ENCODE results near the gene DCLK3.
A peak's percentile ranks its signal among the peaks of the same experiment; 100 is the strongest.

The DCLK3 gene, protein sequence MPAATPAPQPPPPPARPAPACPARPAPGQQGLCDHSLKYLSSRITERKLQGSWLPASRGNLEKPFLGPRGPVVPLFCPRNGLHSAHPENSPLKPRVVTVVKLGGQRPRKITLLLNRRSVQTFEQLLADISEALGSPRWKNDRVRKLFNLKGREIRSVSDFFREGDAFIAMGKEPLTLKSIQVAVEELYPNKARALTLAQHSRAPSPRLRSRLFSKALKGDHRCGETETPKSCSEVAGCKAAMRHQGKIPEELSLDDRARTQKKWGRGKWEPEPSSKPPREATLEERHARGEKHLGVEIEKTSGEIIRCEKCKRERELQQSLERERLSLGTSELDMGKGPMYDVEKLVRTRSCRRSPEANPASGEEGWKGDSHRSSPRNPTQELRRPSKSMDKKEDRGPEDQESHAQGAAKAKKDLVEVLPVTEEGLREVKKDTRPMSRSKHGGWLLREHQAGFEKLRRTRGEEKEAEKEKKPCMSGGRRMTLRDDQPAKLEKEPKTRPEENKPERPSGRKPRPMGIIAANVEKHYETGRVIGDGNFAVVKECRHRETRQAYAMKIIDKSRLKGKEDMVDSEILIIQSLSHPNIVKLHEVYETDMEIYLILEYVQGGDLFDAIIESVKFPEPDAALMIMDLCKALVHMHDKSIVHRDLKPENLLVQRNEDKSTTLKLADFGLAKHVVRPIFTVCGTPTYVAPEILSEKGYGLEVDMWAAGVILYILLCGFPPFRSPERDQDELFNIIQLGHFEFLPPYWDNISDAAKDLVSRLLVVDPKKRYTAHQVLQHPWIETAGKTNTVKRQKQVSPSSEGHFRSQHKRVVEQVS

DNA sequence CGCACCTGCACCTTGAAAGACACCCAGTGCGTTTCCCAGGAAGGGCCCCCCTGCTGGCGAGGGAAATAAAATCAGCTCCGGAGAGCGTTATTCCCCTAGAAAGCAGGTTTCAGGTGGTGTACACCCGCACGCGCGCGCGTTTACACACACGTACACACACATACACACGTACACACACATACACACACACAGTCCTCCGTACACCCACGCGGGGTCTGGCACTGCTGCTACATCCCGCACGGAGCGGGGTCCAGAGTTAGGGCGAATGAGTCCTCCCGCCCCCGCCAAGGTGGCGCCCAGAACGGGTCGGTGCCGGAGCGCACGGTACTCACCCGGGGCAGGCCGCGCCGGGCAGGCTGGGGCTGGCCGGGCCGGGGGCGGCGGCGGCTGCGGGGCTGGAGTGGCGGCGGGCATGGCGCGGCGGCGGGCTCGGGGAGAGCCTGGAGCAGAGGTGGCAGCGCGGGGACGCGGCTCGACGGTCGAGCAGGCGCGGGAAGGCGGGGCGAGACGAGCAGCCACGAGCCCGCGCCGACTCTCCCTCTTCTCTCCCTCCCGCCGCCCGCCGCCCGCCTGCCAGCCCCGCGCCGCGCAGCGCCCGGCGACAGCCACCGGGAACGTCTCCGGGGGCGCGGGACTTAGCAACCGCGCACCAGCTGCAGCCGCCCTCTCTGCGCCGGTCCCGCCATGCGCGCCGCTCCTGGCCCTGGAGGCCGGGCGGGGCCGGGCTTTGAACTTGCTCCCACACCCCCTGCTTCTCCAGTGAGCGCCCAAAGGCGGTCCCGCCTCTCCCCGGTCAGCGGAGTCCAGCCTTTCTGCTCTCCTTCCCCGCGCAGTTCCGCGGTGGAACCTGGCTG is at the start of gene DCLK3:
TSS of gene DCLK3 (minus strand) at position 704 of the 854 bp plus-strand sequence. CDS start at position 414, 290 bp downstream.
- no peak for DNase-seq

DNA sequence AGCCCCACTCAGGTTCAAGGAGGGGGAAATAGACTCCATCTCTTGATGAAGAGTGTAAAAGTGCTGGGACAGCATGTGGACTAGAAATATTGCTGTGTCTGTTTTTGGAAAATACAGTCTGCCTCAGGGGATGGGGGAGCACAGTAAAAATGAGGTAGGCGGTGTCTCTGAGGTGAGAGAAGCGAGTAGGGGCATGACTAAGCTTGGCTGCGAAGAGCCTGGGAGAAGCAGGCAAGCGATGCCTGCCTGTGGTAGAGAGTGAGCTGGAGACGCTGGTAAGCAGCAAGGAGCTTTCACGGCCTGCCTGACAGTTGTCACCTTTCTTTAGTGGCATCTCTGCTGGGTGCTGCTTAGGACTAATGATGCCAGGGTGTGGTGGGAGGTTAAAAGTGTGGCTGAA is 49.0 kb upstream of the DCLK3 start:
- DNase-seq = no peak

DNA sequence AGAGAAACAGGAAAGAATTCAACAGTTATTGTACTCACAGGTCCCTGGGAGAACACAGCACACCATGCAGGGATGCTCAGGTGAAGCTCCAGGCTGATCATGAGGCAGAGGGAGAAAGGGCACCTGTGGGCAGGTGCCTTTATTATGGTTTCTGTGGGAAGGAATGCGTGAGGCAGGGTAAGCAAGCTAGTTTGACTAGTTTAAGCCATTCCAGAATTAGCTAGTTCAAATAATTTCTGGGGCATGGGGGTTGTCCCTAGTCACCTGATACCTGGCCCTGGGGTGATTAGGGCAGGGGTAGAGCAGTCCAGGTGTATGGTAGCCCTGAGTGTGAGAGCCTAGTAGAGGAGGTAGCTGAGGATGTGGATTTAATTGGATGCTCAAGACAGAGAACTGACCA is 47.9 kb upstream of the DCLK3 start:
- DNase-seq = no peak

DNA sequence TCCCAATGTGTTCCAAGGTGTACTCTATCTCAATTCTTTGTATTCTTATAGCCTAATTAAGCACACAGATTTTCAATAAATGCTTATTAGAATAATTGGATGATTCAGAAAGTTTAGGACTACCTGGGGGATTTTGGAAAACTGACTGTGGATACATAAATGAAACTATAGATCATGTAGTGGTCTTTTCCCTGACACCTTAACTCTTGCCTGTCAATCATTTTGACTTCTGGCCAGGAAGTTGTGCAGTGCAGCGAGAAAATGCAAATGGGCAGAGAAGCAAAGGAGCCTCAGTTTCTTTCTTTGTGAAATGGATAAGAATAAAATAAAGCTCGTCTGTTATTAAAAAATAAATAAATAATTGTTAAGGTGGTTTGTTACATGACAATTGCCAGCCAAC is 47.4 kb upstream of the DCLK3 start:
- DNase-seq = no peak

DNA sequence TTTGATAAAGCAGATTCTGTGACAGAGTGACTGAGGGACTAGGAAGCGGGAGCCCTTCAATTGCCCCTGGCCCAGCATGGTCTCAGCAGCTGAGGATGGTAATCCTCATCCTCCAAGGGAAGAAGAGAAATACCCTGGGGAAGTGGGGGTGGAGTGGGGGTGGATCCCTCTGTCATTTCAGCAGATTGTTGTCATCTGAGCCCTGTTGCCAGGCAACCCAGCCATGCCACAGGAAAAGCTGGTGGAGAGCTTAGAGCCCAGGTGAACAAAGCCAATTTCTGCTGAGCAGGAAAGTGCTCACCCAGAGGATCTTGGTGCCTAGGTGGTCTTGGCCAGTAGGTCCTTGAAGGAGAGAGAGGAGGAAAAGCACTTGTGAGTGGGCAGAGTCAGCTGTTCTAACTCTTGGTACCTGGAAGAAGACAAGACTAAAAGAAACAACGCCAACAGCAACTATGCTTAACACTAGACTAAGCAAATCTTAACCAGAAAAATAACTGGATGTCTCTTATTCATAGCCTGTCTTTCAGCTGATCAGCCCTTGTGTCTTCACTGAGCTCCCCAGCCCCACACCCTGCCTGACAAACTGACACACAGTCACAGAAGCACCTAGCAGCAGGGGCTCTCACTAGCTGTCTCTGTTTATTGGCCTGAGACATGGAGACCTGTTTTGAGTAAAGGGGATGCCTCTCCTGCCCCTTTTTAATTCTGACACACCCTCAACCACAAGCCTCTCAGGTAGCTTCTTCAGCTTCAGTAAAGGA is 40.1 kb upstream of the DCLK3 start:
- DNase-seq = no peak

DNA sequence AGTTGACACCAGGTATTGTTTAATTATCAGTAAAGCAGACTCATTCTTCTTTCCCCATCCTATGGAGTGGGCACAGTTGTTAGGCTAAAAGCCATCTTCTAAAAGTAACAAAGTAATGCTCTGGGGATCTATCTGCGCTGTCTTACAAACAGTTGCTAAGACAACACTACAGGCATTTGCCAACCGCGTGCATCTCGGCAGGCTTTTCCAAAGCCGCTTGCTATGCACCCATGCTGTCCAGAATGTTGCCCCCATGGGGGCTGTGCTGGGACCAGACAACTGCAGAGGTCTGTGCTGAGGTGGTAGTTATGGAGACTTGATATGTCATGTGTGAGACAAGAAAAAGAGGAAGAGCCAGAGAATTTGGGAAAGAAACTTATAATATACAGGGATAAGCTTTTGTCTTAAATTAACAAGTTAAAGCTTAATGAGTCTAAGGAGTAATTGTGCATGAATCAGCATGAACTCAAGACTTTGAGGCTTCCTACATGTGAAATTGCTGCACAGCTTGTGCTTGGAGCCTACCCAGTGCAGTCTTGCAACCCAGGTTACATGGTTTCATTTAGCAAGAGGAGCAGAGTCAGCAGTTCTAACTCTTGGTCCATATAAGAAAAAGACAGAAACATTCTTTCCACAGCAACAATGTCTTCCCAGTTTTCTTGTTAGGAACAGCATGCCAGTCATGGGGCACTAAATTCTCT is 38.9 kb upstream of the DCLK3 start:
- no peak for DNase-seq

- DNase-seq = no peak
Observed at GRCh38 chr3:36800533-36801116, 36.3 kb upstream of the DCLK3 start.

- peak; percentile 16 for DNase-seq
Observed at GRCh38 chr3:36796881-36797280, 32.5 kb upstream of the DCLK3 start.

DNA sequence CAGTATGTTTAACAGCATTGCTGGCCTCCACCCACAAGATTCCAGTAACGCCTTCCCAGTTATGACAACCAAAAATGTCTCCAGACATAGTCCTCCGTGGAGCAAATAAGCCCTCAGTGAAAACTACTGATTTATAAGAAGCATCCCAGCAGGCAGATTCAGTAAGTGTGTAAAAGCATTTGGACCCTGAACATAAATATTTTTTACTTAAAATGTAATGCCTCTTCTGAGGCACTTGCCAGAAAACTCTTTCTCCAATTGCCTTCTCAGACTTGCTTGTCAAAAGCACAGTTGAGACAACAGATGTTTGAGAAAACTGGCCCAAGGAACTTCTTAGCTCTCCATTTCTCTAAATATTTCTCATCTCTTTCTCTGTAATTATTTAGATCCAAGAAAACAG is 31.8 kb upstream of the DCLK3 start:
- DNase-seq = no peak

DNA sequence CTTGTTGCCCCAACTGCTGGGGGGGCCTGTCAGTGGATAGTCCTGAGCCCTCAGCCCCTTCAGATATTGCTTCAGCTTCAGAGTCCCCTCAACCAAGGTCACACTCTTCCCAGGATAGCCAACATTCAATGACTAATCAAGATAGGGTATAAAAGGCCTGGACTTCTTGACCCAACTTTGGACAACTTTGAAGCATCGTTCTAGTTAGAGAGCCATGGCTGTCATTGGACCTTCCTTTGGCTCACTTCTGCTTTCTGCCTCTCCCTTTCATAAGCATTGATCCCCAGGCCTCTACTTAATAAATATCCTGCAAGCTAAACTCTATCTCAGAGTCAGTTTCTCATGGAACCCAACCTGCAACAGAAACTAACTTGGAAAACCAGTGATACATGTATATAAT is 31.3 kb upstream of the DCLK3 start:
- no peak for DNase-seq

DNA sequence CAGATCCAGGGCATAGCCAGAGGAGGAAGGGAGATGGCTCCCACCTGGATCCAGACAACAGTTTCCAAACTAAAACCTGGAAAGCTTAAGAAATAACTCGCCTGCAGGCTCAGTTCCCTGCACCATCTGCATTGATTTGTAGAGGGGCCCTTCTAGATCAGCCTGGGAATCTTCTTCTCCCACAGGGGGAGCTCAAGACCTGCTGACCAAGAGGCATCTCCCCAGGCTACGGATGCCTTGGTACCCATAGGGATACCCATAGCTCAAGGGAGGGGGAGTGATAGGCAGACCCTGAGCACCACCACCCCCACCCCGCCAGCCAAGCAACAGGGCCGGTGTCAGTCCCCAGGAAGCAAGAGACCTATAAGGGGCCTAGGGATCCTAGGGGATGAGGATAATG is 28.0 kb upstream of the DCLK3 start:
- peak; percentile 28 for DNase-seq

DNA sequence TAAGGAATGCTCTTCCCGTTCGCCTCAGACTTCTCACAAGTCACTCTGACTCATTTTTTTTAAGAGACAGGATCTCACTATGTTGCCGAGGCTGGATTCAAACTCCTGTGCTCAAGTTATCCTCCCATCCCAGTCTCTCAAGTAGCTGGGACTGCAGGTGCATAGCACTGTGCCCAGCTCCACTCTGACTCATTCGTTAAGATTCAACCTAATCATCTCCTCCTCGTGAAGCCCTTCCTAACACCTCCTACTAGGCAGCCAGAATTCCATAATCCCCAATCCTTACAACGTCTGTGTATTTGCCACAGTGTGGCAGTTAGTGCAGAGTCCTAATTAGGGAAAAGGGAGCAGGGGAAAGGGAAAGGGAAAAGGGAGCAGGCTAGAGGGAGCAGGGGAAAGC is 26.4 kb upstream of the DCLK3 start:
- DNase-seq = no peak

DNA sequence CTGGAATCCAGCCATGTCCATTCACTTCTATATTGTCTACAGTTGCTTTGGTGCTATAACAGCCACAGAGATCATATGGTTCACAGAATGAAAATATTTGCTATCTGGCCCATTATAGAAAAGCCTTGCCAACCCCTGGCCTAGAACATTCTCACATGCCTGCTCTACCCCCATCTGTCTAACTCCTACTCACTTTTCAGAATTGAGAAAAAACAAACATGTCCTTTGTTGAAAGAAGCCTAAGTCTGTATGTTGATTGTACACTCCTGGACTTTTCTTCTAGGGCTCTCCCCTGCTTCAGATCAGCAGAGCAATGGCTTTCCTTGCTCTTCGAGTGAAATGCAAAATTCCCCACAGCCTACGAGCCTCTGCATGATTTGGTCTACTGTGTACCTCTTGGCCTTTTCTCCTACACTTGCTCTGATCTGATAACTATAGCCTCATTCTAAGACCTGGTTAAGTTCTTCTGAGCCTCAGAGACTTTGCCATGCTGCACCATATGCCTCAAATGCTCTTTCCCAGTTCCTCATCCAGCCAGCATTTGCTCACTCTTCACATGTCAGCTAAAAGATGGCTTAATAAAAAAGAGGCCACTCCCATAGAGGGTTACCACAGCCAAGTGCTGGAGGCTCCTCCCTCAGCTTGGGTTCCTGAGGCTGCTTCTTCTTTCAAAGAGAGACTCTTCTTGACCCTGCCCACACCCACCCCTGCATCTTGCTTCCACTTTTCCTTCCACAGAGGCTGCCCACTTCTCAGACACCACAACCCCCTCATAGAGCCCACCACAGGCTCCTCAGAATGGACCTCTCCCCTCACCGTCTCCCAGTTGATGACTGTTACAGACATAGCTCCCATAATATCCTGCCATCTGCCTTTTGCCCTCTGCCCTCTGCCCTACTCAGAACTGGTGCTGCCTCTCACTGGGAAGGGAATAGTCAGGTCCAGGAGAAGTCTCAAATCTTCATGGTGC is 22.9 kb upstream of the DCLK3 start:
- DNase-seq = no peak

GRCh38 chr3:36784138-36784635 is 19.8 kb upstream of the DCLK3 start:
- no peak for DNase-seq

DNA sequence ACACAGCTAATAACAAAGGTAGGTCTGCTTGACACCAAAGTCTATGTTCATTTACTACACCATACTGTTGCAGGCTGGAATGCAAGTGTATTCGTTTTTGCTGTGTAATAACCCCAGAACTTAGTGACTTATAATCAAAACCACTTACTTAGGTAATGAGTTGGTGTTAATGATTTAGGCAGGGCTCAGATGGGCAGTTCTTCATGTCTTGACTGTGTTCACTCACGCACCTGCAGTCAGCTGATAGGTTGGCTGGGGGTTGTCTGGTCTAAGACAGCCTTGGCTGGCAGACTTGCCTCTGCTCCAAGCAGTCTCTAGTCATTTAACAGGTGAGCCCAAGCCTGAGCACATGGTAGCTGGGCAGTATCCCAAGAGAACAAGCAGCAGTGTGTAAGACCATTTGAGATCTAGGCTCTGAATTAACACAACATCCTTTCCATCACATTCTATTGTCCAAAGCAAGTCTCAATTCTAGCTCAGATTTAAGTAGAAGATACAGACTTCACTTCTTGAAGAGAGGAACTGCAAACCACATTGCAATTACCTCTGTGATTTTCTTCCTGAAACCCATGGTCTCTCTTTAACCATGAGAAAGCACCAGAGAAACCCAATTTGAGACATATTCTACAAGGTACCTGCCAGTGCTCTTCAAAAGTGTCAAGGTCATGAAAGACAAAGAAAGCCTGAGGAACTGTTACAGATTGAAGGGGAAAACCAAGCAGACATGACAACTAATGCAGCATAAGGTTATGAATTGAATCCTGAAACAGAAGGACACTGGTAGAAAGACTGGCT is 13.3 kb upstream of the DCLK3 start:
- no peak for DNase-seq

DNA sequence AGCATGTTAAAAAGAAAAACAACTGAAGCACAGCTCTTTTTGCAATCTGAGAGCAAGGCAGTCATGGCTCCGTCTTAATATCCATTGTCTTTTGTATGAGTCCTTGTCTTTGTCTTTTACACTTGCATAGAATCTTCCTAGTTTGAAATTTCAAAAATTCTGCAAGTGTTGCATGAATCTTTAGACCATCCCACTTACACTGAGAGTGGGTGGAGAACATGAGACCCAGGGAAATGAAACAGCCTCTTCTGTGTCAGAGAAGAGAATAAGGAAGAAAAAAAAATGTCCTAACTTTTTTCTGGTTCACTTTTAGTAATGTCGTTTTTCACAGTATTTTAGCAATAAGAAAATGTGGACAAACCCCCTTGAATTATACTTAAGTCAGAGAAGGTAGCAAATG is 12.1 kb upstream of the DCLK3 start:
- no peak for DNase-seq

DNA sequence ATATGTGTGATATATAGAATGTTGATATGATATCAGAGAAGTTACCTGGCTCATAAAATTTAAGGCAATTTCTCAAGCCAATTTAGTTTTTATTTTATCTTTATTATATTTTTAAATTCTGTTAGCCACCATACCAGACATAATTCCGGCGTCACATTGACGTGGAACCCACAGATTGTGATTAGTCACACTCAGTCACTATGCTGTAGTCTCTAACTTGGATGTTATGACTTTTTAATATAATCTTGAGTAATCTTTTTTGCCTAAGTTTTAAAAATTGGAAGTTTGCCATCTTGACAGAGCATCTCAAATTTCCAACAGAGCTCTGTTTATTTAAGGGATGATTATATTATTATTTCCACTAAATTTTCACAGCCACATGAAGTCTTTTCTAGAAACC is 9.7 kb upstream of the DCLK3 start:
- no peak for DNase-seq

GRCh38 chr3:36771931-36772330 is 7.6 kb upstream of the DCLK3 start:
- DNase-seq = no peak

- DNase-seq = no peak
Observed at GRCh38 chr3:36769926-36770325, 5.6 kb upstream of the DCLK3 start.
